GM21381 (cell line): ENCODE measurements around the gene ALOX15.
"Not testable (repeated sequence)": the region's sequence is repeated elsewhere in the genome, so short reads cannot be mapped to it uniquely, and the experiment has no call there.

Source experiments
- ATAC-seq: cut with Tn5 transposase; IDR thresholded peaks from one replicate; pipeline ENCODE4 v1.9.1; 2021; ENCODE audit warnings: mild to moderate bottlenecking, moderate library complexity; ENCODE audit not compliant: unreplicated experiment

Gene ALOX15

DNA sequence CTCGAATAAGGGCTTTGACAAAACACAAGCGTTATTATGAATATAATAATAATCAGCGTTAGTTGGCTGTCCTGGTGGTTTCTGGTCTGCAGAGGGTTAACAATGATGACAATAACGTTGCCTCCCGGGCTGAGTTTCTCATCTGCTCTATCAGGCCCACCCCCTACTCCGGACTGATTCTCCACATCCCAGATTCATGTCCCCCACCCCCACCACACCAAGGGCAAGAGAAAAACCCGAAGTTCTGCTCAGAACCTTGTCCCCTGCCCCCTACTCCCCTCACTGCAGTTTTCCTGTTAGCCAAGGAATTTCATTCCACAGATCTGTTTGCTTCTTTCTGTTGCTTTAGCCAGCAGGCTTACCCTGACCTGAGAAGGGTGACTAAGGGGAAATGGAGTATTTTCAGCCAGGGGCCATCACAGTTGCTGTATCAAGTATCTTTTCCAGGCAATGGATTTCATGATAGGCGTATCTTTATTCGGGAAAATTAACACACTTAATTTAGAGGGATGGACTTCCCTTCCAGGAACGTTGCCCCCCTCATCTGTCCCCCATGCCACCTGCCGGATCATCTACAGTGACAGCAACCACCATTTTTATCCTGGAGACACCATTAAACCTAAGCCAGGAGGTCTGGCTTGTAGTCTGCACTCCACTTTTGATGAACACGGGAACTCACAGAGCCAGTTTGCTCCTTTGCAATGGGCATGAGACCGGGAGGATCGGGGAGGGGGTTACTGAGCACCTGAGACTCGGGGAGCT is 23.7 kb downstream of the ALOX15 start:
- no peak for ATAC-seq

DNA sequence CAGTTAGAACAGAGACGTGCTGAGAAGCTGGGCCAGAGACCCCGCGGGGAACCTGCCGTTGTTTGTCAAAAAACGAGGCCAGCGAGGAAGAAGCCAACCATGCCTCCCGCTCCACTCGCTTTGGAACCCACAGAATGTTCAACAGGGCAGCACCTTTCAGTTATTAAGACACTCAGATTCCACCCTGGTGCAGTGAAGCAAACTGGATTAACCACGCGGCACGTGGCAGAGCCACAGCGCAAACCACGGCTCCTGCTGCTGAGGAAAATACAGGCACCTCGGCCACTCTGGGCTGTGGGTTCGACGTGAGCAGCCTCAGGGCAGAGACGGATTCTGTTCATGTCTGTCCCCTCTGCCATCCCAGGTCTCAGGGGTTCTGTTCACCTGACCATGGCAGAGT is 24.4 kb downstream of the ALOX15 start:
- no peak for ATAC-seq

DNA sequence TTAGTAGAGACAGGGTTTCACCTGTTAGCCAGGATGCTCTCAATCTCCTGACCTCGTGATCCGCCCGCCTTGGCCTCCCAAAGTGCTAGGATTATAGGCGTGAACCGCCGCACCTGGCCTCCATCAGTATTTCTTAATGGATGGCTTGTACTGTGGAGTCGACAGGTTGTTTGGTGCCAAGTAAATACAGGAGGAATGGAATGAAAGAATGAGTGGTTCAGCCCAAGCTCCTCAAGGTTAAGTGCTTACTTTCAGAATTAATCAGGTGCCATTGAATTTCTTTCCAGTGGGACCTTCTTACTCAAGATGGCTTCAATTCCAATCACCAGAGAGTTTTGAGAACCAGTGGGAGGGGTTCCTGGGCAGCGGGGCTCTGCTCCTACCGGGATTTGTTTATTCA is 25.0 kb downstream of the ALOX15 start:
- no peak for ATAC-seq

DNA sequence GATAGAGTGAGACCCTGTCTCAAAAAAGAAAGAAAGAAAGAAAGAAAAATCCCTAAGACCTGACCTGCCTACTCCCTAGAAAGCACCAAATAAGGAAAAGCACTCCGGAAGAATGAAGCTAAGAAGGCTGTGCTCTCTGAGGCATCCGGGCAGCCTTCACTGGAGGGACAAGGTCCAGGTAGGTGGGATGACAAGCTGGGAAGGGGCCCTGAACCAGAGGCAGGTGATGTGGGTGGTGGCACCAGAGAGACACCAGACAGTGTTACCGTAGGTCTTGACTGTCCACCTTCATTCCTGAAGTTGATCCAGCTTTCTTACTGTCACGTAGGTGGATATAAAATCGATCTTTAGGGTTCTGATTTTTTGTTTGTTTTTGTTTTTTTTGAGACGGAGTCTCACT is 30.8 kb downstream of the ALOX15 start:
- ATAC-seq = no peak

DNA sequence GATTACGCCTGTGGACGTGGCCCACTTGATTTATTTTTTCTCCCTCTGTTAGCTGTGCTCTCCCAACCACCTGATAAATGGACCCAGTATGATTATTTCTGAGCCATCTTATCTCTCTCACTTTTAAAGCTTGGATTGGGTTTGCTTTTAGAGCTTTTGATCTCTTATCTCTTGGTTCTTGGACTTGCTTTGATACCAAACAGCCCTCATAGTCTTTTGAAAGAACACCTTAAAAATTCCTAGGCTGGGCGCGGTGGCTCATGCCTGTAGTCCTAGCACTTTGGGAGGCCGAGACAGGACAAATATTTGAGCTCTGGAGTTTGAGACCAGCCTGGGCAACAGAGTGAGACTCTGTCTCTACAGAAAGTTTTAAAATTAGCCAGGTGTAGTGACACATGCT is 31.3 kb downstream of the ALOX15 start:
- ATAC-seq = no peak

DNA sequence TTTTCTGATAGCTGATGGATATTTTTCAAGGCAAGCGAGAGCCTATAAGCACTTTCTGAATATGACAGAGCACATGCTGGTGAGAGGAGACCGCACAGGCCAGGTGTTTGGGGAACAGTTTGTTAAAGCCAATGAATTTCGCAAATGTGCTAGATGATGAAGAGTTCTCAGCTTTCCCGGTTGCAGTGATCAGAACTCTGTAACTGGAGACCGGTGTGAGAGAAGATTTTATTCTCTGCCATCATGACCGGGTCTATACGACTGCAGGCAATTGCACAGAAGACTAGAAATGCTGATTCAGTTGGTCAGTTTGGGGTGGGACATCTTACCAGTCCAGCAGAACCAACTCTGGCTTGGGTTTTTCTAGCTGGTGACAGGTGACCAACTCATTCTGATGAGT is 31.7 kb downstream of the ALOX15 start:
- ATAC-seq = no peak

DNA sequence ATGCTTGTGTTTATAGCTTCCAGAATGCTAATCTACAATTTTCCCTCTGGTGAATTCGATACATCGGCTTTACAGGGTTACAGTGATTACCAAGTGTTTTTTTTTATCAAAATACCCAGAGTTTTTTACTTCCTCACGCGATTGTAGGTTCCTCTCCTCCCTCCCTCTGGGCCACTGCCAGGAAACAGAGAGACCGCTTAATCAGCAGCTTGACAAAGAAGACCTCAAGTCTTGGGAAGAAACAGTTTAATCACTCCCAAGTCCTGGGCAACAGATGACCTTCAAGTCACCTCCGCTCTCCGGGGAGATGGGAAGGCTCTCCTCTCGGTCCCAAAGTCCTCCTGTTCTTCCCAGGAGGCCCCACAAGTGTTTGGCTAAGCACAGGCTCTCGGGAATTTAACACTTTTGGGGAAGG is 33.7 kb downstream of the ALOX15 start:
- no peak for ATAC-seq

DNA sequence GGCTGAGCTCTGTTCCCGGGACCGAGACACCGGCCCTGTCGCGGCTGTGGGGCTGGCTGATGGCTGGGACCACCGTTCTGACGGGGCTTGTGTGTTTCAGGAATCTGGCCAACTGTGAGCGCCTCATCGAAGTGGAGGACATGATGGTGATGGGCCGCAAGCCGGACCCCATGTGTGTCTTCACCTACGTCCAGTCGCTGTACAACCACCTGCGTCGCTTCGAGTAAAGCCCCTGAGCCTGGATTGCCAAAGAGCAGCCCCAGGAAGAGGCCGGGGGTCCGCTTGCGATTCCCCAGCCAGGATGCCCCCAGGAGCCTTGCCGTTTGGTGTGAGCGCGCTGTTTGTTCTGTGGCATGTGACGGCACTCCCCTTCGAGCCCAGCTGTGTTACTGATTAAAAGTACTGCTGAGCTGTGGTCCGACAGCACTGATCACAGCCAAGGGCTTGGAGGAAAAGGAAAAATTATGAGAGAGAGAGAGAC is 34.2 kb downstream of the ALOX15 start:
- ATAC-seq = no peak

DNA sequence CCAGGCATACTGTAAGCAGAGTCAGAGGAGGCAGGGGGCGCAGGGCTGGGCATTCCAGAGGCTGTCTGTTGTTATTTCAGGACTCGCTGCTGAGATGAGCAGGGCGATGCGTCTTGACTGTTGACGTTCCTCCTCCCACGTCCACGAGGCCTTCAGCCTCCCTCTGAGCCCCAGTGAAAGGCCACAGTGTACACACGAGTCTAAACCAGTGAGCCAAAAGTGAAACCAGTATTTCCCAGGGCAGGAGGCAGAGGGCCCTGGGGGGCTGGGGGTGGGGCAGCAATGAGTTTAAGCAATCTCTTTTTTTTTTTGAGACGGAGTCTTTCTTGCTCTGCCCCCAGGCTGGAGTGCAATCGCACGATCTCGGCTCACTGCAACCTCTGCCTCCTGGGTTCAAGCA is 35.7 kb downstream of the ALOX15 start:
- ATAC-seq = no peak

DNA sequence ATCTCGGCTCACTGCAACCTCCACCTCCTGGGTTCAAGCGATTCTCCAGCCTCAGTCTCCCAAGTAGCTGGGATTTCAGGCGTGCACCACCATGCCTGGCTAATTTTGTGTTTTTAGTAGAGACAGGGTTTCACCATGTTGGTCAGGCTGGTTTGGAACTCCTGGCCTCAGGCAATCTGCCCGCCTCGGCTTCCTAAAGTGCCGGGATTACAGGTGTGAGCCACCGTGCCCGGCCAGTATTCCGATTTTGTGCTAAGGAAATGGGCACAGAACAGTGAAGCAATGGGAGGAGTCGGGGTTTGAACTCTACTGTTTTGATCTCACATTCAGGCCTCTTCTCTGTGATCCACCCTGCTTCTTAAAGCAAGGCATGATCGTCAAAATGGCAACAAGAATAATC is 36.7 kb downstream of the ALOX15 start:
- ATAC-seq = not testable (repeated sequence)

DNA sequence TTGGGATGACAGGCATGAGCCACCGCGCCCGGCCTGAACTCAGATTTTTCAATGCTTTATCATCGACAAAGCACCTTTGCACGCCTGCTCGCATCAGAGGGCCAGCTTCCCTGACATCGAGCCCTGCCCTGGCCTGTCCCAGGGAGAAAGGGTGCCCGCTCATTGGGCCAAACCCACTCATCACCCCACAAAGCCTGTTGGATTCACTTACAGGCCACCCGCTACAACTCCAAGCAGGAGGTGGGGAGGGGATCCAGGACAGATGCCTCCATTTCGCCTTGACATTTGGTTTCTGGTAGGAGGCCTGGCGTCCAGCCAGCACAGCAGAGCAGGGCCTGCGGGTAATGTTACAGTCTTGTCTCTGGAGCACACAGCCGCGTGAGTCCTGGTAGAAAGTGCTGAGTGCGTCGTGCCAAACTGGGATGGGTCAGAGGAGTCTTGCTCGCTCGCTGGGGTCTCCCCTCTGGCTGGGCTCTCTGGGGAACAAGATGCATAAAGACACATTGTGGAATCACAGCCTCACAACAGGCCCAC is 37.3 kb downstream of the ALOX15 start:
- ATAC-seq = no peak

DNA sequence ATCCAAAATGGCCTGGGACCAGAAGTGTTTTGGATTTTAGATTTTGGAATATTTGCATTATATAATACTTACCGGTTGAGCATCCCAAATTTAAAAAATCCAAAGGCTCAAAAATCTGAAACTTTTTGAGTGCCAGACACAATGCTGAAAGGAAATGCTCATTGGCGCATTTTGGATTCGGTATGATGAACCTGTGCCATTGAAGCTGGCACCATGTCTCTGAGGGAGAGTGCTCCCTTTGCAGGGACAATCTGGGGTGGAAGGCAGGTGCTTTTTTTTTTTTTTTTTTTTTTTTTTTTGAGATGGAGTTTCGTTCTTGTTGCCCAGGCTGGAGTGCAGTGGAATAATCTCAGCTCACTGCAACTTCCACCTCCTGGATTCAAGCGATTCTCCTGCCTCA is 39.4 kb downstream of the ALOX15 start:
- no peak for ATAC-seq

DNA sequence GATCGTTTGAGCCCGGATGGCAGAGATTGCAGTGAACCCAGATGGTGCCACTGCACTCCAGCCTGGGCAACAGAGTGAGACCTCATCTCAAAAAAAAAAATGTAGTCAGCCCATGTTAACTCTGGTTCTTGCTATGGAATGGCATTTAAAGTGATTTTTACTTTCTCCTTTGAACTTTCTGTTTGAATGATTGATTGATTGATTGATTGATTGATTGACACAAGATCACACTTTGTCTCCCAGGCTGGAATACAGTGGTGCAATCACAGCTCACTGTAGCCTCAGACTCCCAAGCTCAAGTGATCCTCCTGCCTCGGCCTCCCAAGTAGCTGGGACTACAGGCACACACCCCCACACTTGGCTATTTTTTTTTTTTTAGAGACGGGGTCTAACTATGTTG is 40.2 kb downstream of the ALOX15 start:
- no peak for ATAC-seq

DNA sequence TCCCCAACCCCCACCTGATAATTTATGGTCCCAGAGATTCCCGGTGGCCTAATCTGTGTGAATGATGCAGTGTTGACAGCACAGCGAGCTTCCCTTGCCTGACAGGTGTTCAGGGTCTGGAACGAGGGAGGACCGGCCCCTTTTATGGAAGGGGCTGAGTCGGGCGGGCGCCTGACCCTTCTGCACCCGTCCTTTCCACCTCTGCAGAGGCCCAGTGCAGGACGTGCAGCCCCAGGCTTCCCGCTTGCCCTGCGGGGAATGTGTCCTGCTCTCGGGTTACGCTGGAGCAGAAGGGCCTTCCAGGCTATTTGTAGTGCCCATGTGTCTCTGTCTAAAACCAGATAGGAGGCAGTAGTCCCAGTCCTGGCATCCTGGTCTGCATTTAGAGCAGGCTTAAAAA is 40.9 kb downstream of the ALOX15 start:
- no peak for ATAC-seq

DNA sequence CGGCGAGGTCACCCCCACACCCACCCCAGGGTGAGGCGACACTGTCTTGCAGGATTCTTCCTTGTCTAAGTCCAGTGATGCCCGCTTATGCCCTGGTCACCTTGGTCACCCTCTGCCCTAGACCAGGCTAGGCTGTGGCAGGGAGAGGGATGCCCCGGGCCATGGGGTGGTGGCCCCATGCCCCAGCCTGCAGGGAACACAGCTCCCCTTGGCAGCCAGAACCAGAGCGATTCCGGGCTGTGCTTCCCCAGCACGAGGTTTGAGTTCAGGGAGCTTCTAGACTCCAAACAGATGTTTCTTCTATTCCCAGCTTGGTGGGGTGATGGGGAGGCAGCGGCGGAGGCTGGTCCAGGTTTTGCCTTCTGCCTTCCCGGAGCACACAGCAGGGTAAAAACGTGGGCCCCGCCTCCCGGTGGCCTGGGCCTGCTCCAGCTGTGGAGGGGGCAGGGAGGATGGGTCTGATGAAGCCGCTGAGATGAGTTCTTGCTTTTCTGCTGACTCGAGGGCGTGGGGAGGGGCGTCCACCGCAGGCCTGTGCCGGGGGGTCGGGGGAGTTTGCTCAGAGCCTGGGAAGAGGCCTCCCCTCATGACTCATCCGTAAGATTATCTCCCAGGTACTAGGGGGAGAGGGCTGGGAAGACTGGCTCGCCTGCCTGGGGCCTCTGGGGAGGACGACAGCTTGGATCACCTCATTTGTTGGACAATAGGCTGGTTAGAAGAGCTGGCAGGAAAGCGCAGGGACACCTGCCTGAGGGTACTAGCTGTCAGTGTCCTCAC is 41.8 kb downstream of the ALOX15 start:
- no peak for ATAC-seq

DNA sequence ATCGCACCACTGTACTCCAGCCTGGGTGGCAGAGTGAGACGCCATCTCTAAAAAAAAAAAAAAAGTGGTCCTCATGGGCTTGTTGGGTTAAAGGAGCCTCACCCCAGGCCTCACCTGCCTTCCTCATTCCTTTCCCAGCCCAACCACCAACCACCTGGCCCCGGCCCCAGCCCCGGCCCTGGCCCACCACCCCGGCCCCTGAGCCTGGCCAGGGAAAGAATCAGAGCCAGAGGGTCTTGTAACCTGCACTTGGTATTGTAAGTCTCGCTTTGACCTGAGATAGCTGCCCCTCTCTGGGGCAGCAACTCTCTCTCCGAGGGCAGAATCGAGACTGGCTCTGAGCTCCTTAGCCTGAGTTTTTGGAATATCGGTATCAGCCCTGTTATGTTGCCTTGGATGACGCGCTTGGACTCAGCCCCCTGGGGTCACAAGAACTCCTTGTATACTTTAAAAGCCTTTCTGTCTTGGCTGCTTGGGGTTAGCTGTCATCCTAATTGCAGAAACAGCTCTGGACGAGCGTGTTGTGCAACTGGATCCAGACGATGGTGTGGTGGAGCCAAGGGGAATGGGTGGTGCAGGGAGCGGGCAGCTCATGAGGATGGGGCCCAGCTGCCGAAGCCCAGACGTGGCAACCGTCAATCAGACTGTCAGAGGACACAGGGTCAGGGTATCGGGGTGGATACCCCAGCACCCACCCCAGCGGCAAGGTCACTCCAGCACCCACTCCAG is 42.5 kb downstream of the ALOX15 start:
- ATAC-seq = no peak

DNA sequence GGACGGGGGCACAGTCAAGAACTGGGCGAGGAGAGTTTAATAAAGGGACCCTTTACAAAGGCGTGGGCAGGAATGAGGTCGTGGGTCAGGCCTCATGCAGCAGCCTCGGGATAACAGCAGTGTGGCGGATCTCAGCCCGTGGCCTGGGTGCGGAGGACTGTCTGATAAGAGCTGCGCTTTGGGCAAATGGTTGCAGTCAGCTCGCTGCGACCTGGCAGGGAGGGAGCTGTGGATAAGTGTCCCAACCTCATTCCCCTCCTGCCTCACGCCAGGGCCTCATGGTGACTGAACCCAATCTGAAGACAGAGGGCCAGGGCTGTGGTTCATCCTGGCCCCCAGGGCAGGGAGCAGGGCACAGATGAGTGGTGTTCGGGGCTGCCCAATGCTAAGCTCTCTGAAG is 43.5 kb downstream of the ALOX15 start:
- no peak for ATAC-seq

DNA sequence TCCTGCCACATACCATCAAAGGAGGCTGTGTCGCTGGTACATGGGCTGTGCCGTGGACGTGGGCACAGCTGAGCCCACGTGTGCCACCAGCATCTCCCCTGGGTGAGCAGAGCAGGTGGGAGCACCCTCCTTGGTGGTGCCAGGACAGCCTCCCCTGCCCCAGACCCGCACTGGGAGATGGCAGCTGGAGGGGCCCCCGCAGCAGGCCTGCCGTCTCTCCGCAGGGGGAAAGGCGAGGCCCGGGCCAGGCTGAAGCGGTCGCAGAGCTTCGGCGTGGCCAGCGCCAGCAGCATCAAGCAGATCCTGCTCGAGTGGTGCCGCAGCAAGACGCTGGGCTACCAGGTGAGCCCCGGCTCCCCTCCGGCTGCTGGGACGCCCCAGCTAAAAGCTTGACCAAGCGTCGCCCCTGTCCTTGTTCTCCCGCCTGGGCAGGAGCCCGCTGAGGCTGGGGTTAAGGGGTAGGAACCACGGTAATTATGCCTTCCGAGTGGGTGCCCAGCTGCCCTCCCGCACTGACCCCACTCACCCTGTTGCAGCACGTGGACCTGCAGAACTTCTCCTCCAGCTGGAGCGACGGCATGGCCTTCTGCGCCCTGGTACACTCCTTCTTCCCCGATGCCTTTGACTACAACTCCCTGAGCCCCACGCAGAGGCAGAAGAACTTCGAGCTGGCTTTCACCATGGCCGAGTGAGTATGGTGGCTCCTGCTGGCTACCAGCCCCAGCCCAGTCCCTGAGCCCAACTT is 44.7 kb downstream of the ALOX15 start:
- ATAC-seq = no peak

DNA sequence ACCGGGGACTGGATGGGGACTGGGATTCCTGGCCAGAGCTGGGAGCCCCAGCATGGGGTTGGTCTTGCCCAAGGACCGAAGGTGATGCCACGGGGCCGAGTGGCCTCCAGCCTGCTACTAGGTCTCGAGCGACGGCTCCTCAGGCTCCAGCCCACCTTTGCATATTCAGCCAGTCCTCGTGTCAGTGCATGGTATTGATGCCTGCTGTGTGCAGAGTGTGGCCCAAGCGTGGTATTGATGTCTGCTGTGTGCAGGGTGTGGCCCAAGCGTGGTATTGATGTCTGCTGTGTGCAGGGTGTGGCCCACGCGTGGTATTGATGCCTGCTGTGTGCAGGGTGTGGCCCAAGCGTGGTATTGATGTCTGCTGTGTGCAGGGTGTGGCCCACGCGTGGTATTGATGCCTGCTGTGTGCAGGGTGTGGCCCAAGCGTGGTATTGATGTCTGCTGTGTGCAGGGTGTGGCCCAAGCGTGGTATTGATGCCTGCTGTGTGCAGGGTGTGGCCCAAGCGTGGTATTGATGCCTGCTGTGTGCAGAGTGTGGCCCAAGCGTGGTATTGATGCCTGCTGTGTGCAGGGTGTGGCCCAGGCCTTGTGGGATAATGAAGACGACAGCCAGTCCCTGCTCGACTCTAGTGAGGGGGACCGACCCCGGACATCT is 45.7 kb downstream of the ALOX15 start:
- not testable (repeated sequence) for ATAC-seq
